Measurements from ENCODE around the gene SLC24A3.

DNA sequence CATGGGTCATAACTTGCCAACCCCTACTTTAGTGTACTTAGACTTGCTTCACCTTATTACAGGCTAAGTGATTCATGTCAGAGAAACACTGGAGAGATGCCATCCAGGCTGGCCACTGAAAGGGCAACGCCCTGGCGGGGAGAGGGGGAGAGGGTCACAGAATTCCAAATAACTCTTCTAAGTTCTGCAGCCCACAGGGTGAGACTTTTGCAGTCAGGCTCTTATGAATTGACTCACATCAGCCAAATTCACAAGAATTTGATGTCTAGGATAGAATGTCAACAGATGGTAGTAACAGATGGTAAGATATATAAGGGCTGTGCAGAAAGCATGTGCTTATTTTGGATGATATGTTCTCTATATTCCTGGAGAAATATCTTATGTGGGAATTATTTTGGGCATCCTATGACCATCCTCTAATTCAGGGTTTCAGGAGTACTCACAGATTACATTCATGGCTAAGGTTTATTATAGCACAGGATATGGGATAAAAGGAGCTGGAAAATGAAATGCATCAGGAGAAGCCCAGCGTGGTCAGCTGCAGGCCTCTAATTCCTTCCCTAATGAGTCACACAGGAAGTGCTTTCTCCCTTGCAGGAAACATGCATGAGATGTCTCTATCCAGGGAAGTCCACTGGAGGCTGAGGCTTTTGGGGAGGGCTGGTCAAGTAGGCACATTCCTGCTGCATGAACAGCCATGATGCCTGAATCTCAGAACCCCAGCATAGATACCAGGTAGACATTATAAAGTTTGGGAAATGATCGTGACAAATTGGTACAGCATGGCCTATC is 486.9 kb downstream of the SLC24A3 start:
- TF ChIP-seq, protein P1, sequence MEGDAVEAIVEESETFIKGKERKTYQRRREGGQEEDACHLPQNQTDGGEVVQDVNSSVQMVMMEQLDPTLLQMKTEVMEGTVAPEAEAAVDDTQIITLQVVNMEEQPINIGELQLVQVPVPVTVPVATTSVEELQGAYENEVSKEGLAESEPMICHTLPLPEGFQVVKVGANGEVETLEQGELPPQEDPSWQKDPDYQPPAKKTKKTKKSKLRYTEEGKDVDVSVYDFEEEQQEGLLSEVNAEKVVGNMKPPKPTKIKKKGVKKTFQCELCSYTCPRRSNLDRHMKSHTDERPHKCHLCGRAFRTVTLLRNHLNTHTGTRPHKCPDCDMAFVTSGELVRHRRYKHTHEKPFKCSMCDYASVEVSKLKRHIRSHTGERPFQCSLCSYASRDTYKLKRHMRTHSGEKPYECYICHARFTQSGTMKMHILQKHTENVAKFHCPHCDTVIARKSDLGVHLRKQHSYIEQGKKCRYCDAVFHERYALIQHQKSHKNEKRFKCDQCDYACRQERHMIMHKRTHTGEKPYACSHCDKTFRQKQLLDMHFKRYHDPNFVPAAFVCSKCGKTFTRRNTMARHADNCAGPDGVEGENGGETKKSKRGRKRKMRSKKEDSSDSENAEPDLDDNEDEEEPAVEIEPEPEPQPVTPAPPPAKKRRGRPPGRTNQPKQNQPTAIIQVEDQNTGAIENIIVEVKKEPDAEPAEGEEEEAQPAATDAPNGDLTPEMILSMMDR (conservative IDR thresholded peaks at IDR 0.05; ENCODE audit: low read depth, low read length) = no peak
- no peak for TF ChIP-seq EZH2 (IDR thresholded peaks at IDR 0.05; ENCODE audit: borderline replicate concordance, low read depth, low read length, poor library complexity, severe bottlenecking)
